Progenitor cell of endocrine pancreas (in vitro differentiated cells): Measurements from ENCODE around the gene HOXD9. TPM values are rescaled to one million over a fixed set of nuclear protein-coding genes. Genes with fewer than 3 reads are reported as not detected.

Source experiments
- DNase-seq: peaks from one replicate; pipeline ENCODE4 v3.0.0; 2021; ENCODE audit warnings: low spot score; ENCODE audit not compliant: unreplicated experiment
- H3K27ac Mint-ChIP-seq: 2 replicates; pipeline ENCODE4 v1.8.0; 2021; ENCODE audit warnings: mild to moderate bottlenecking, moderate library complexity, mixed read lengths
- H3K27me3 Mint-ChIP-seq: 2 replicates; pipeline ENCODE4 v1.8.0; 2021; ENCODE audit warnings: mixed read lengths
- H3K36me3 Mint-ChIP-seq: 2 replicates; pipeline ENCODE4 v1.8.0; 2022; ENCODE audit warnings: mixed read lengths; ENCODE audit not compliant: insufficient read depth
- H3K4me1 Mint-ChIP-seq: 2 replicates; pipeline ENCODE4 v1.8.0; 2021; ENCODE audit warnings: low read depth, mixed read lengths
- H3K4me3 Mint-ChIP-seq: 2 replicates; pipeline ENCODE4 v1.8.0; 2021; ENCODE audit warnings: low read depth, mild to moderate bottlenecking, moderate library complexity, mixed read lengths
- H3K9me3 Mint-ChIP-seq: 2 replicates; pipeline ENCODE4 v1.8.0; 2021; ENCODE audit warnings: low read depth, mixed read lengths
- total RNA-seq: library from RNA; stranded (reverse); gene quantifications from 2 replicates; pipeline ENCODE4 v1.2.1, GENCODE V29; 2021
- TF ChIP-seq, protein P1 (sequence below): fragments of 200-600 bp; sonication (generic); IDR thresholded peaks from one replicate; pipeline ENCODE4 v1.5.0; 2021; ENCODE audit warnings: antibody characterized with exemption, mild to moderate bottlenecking; ENCODE audit not compliant: unreplicated experiment

The HOXD9 gene
- total RNA-seq, 1 donor from 2014 or later = not detected

GRCh38 chr2:176076796-176077195, 45.7 kb upstream of the HOXD9 start:
- peaks cover 1% of the 10 kb centered on the region for H3K4me1 Mint-ChIP-seq
- DNase-seq = no peak
- no peak overlapping the region for H3K27ac Mint-ChIP-seq
- no peaks in the 10 kb centered on the region for H3K9me3 Mint-ChIP-seq
- peaks cover 90% of the 10 kb centered on the region for H3K27me3 Mint-ChIP-seq
- H3K36me3 Mint-ChIP-seq = no peaks in the 10 kb centered on the region
- TF ChIP-seq, protein P1, sequence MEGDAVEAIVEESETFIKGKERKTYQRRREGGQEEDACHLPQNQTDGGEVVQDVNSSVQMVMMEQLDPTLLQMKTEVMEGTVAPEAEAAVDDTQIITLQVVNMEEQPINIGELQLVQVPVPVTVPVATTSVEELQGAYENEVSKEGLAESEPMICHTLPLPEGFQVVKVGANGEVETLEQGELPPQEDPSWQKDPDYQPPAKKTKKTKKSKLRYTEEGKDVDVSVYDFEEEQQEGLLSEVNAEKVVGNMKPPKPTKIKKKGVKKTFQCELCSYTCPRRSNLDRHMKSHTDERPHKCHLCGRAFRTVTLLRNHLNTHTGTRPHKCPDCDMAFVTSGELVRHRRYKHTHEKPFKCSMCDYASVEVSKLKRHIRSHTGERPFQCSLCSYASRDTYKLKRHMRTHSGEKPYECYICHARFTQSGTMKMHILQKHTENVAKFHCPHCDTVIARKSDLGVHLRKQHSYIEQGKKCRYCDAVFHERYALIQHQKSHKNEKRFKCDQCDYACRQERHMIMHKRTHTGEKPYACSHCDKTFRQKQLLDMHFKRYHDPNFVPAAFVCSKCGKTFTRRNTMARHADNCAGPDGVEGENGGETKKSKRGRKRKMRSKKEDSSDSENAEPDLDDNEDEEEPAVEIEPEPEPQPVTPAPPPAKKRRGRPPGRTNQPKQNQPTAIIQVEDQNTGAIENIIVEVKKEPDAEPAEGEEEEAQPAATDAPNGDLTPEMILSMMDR = no peak
- no peak overlapping the region for H3K4me3 Mint-ChIP-seq

- Mint-ChIP-seq H3K9me3 (no peaks in the 10 kb centered on the region), H3K27me3 (peaks cover 89% of the 10 kb centered on the region), H3K36me3 (no peaks in the 10 kb centered on the region), H3K27ac (no peak overlapping the region), H3K4me3 (no peak overlapping the region), H3K4me1 (peaks cover 5% of the 10 kb centered on the region)
- TF ChIP-seq, protein P1 = no peak
- no peak for DNase-seq
Measured at GRCh38 chr2:176078541-176079284, 43.8 kb upstream of the HOXD9 start.

DNA sequence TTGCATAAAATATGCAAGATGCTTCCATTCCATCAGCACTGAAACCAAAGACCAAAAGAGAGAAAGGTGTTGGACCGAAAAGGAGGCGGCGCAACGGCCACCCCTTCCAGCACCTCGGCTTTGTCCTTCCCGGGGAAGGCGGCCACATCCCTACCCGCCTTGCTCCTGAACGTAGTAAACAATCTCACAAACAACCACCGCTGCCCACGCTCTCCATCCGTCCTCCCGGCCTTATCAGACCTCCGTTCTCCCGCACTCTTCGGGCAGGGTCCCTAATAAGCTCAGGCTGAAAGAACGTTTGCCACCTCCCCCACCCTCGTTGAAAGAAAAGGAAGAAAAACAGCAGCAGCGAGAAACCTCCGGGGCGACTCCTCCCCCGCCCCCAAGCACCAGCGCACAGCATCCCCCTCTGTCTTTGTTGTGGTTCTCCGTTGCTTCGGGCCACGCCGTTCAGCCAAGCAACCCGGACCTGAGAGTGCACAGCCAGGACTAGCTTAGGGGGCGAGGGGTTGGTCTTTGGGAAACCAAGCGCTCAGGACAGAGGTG, 43.2 kb upstream of the HOXD9 start:
- peak overlapping the region; percentile 42 for H3K27ac Mint-ChIP-seq
- no peaks in the 10 kb centered on the region for H3K36me3 Mint-ChIP-seq
- TF ChIP-seq, protein P1 = no peak
- no peaks in the 10 kb centered on the region for H3K9me3 Mint-ChIP-seq
- peak overlapping the region; percentile 55 for H3K4me3 Mint-ChIP-seq
- DNase-seq = no peak
- H3K4me1 Mint-ChIP-seq = peaks cover 5% of the 10 kb centered on the region
- H3K27me3 Mint-ChIP-seq = peaks cover 89% of the 10 kb centered on the region

- Mint-ChIP-seq H3K4me3 (no peak overlapping the region), H3K4me1 (peaks cover 5% of the 10 kb centered on the region), H3K9me3 (no peaks in the 10 kb centered on the region), H3K36me3 (no peaks in the 10 kb centered on the region), H3K27me3 (peaks cover 89% of the 10 kb centered on the region), H3K27ac (no peak overlapping the region)
- DNase-seq = peak; percentile 66
- TF ChIP-seq, protein P1 = peak; percentile 96
Measured at GRCh38 chr2:176079831-176080539, 42.5 kb upstream of the HOXD9 start.

GRCh38 chr2:176080540-176081375, 41.8 kb upstream of the HOXD9 start:
- H3K4me1 Mint-ChIP-seq = peaks cover 5% of the 10 kb centered on the region
- peak overlapping the region; percentile 37 for H3K27ac Mint-ChIP-seq
- TF ChIP-seq, protein P1 = no peak
- no peak for DNase-seq
- peaks cover 89% of the 10 kb centered on the region for H3K27me3 Mint-ChIP-seq
- no peaks in the 10 kb centered on the region for H3K36me3 Mint-ChIP-seq
- peak overlapping the region; percentile 29 for H3K4me3 Mint-ChIP-seq
- no peaks in the 10 kb centered on the region for H3K9me3 Mint-ChIP-seq
